Bronchial epithelial cell (primary cell): Measurements from ENCODE around the gene SLC35F3. TPM values are rescaled to one million over a fixed set of nuclear protein-coding genes. Genes with fewer than 3 reads are reported as not detected.

Experiments used
- DNase-seq: peaks from one replicate; pipeline ENCODE4 v3.0.0-alpha.2; 2010; ENCODE audit warnings: low read depth
- FAIRE-seq: peaks from 2 replicates; lab custom pipeline; 2011; peaks lifted over from hg19 to GRCh38; lab: Jason Lieb, UNC
- H3K27me3 ChIP-seq: 2 replicates; pipeline ENCODE4 v1.5.1; 2011; ENCODE audit warnings: low read length; ENCODE audit not compliant: control insufficient read depth, insufficient read depth
- H3K36me3 ChIP-seq: 2 replicates; pipeline ENCODE4 v1.5.1; 2011; ENCODE audit warnings: low read length; ENCODE audit not compliant: control insufficient read depth, insufficient read depth
- H3K4me3 ChIP-seq: 2 replicates; pipeline ENCODE4 v1.5.1; 2011; ENCODE audit warnings: mild to moderate bottlenecking, low read depth, low read length, control low read depth
- CTCF ChIP-seq: IDR thresholded peaks from 2 replicates; pipeline ENCODE4 v1.5.1; 2011; ENCODE audit warnings: mild to moderate bottlenecking, moderate library complexity, low read length, control low read depth, inconsistent platforms; ENCODE audit not compliant: insufficient read depth, severe bottlenecking
- total RNA-seq: library from RNA; depleted of rRNA; stranded (reverse); fragments of >200 nt; gene quantifications from 2 replicates; pipeline ENCODE4 v1.2.1, GENCODE V29; 2014

Gene SLC35F3
- total RNA-seq, 1 donor from 2014 or later: 0.79 TPM

DNA sequence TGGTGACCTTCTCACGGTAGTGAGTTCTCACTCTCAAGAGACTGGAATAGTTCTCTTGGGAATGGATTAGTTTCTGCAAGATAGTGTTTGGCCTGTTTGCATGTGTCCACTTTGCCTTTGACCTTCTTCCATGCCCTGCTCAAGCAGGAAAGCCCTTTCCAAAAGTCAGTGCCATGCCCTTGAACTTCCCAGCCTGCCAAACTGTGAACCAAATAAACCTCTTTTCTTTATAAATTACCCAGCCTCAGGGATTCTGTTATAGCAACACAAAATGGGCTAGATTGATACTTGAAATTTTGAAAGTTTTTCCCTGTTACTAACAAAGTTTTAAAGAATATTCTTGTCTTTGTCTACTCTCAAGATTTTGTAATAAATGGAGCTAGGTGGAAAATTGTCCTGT is 139.6 kb downstream of the SLC35F3 start:
- FAIRE-seq: no peak
- Histone ChIP-seq H3K4me3 (no peak overlapping the region), H3K36me3 (no peaks in the 10 kb centered on the region), H3K27me3 (no peaks in the 10 kb centered on the region)
- TF ChIP-seq CTCF: no peak
- no peak for DNase-seq

DNA sequence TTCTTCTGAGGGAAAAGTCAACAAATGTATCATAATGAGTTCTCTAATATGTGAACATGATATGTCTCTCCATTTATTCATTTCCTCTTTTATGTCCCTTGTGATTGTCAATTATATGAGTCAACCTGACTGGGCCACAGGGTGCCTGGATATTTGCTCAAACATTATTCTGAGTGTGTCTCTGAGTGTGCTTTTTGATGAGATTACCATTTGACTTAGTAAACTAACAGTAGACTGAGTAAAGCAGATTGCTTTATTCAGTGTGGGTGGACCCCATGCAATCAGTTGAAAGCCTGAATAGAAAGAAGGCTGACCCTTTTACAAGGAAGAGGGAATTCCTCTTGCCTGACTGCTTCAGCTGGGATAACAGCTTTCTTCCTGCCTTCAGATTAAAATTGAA is 142.6 kb downstream of the SLC35F3 start:
- TF ChIP-seq CTCF: no peak
- Histone ChIP-seq H3K27me3 (no peaks in the 10 kb centered on the region), H3K36me3 (no peaks in the 10 kb centered on the region), H3K4me3 (no peak overlapping the region)
- peak; percentile 74 for DNase-seq
- FAIRE-seq: no peak

- no peak overlapping the region for H3K4me3 ChIP-seq
- H3K36me3 ChIP-seq: no peaks in the 10 kb centered on the region
- no peak for TF ChIP-seq CTCF
- peak; percentile 50 for DNase-seq
- H3K27me3 ChIP-seq: no peaks in the 10 kb centered on the region
- FAIRE-seq: no peak
These were observed 157.7 kb downstream of the SLC35F3 start for GRCh38 chr1:234062166-234062565.

- no peak overlapping the region for H3K4me3 ChIP-seq
- DNase-seq (peak; percentile 50), FAIRE-seq (no peak)
- peak; percentile 79 for TF ChIP-seq CTCF
- H3K27me3 ChIP-seq: no peaks in the 10 kb centered on the region
- H3K36me3 ChIP-seq: no peaks in the 10 kb centered on the region
These were observed 161.4 kb downstream of the SLC35F3 start for GRCh38 chr1:234065794-234066447.

- no peak for TF ChIP-seq CTCF
- DNase-seq (no peak), FAIRE-seq (no peak)
- no peaks in the 10 kb centered on the region for H3K27me3 ChIP-seq
- no peaks in the 10 kb centered on the region for H3K36me3 ChIP-seq
- no peak overlapping the region for H3K4me3 ChIP-seq
These were observed 163.3 kb downstream of the SLC35F3 start for GRCh38 chr1:234067581-234068337.
